HEK293 (cell line): ENCODE measurements around the gene NINL.

ENCODE experiments used
- AEBP2 ChIP-seq: fragments of 450-650 bp; formaldehyde crosslinking; IDR thresholded peaks from 2 replicates; pipeline ENCODE4 v1.5.1; 2016; ENCODE audit warnings: missing biosample characterization, missing genetic modification characterization, borderline replicate concordance
- REST ChIP-seq: fragments of 450-650 bp; formaldehyde crosslinking; IDR thresholded peaks from 2 replicates; pipeline ENCODE4 v1.5.1; 2016; ENCODE audit warnings: missing biosample characterization, missing genetic modification characterization
- SALL2 ChIP-seq: fragments of 450-650 bp; formaldehyde crosslinking; IDR thresholded peaks from 2 replicates; pipeline ENCODE4 v1.5.0; 2017; ENCODE audit warnings: missing biosample characterization, mild to moderate bottlenecking, missing genetic modification characterization, borderline replicate concordance
- TRIM28 ChIP-seq: IDR thresholded peaks from 2 replicates; pipeline ENCODE4 v1.6.1; 2011; ENCODE audit warnings: low read length, control low read depth, borderline replicate concordance
- ZBTB26 ChIP-seq: fragments of 450-650 bp; formaldehyde crosslinking; optimal IDR thresholded peaks from 2 replicates; pipeline ENCODE3; 2016; ENCODE audit warnings: missing biosample characterization, mild to moderate bottlenecking, missing genetic modification characterization
- ZNF366 ChIP-seq: fragments of 450-650 bp; formaldehyde crosslinking; conservative IDR thresholded peaks from 2 replicates; pipeline ENCODE4 v1.5.1; 2016; ENCODE audit warnings: missing biosample characterization, missing genetic modification characterization
- ZNF433 ChIP-seq: fragments of 450-650 bp; formaldehyde crosslinking; IDR thresholded peaks from 2 replicates; pipeline ENCODE4 v1.5.1; 2016; ENCODE audit warnings: missing biosample characterization, missing genetic modification characterization, low read depth
- TF ChIP-seq, protein P1 (sequence below): fragments of 450-650 bp; formaldehyde crosslinking; IDR thresholded peaks from 2 replicates; pipeline ENCODE4 v1.5.1; 2016; ENCODE audit warnings: missing biosample characterization, missing genetic modification characterization

GRCh38 chr20:25526446-25526845 is 58.9 kb downstream of the NINL start:
- TF ChIP-seq AEBP2 (tag by site-specific recombination) = no peak
- no peak for TF ChIP-seq ZBTB26 (tag by site-specific recombination)
- no peak for TF ChIP-seq SALL2
- TF ChIP-seq, protein P1, sequence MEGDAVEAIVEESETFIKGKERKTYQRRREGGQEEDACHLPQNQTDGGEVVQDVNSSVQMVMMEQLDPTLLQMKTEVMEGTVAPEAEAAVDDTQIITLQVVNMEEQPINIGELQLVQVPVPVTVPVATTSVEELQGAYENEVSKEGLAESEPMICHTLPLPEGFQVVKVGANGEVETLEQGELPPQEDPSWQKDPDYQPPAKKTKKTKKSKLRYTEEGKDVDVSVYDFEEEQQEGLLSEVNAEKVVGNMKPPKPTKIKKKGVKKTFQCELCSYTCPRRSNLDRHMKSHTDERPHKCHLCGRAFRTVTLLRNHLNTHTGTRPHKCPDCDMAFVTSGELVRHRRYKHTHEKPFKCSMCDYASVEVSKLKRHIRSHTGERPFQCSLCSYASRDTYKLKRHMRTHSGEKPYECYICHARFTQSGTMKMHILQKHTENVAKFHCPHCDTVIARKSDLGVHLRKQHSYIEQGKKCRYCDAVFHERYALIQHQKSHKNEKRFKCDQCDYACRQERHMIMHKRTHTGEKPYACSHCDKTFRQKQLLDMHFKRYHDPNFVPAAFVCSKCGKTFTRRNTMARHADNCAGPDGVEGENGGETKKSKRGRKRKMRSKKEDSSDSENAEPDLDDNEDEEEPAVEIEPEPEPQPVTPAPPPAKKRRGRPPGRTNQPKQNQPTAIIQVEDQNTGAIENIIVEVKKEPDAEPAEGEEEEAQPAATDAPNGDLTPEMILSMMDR (tag by site-specific recombination) = no peak
- TF ChIP-seq TRIM28 = no peak
- no peak for TF ChIP-seq ZNF433 (tag by site-specific recombination)
- no peak for TF ChIP-seq REST (tag by site-specific recombination)
- TF ChIP-seq ZNF366 (tag by site-specific recombination) = no peak
